HG02852 (cell line): ENCODE data around the gene PPP1R37.
"Not testable (repeated sequence)": the region's sequence is repeated elsewhere in the genome, so short reads cannot be mapped to it uniquely, and the experiment has no call there.

Experiments
- ATAC-seq: cut with Tn5 transposase; IDR thresholded peaks from one replicate; pipeline ENCODE4 v1.9.1; 2021; ENCODE audit warnings: mild to moderate bottlenecking, moderate library complexity; ENCODE audit not compliant: unreplicated experiment

Gene PPP1R37

DNA sequence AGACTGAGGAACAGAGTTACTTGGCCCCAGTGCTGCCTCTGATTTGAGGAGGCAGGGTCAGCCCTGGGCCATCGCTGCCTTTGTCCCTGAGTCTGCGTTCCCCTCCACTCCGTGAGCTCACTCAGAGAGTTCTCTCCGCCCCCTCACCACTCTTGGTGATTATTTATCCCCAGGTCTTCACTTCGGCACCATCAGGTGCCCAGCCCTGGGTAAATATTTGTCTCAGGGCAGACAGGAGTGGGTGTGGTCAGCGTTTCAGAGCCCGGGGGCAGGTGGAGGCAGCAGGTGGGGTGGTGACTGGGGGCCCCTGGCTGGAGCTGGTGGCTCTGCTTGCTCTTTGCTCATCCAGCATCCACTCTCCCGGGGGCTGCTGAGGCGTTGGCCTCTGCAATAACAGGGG is 20.6 kb downstream of the PPP1R37 start:
- ATAC-seq: no peak

DNA sequence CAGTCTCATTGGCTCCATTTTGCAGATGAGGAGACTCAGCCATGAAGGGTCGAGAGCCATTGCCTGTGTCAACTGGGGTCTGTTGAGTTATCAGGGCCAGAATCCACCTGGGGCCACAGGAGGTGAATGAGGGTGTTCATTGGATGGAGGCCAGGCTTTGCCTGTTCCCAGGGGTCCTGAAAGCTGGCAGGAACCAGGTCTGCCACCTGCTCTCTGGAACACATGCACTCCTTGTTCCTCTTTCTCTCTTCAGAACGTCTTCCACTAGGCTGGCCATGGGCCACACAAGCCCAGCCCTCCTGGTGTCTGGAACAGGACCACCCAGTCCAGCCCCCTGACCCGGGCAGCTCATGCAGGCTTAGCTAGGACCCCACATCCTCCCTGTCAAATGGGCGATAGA is 21.1 kb downstream of the PPP1R37 start:
- ATAC-seq: no peak

DNA sequence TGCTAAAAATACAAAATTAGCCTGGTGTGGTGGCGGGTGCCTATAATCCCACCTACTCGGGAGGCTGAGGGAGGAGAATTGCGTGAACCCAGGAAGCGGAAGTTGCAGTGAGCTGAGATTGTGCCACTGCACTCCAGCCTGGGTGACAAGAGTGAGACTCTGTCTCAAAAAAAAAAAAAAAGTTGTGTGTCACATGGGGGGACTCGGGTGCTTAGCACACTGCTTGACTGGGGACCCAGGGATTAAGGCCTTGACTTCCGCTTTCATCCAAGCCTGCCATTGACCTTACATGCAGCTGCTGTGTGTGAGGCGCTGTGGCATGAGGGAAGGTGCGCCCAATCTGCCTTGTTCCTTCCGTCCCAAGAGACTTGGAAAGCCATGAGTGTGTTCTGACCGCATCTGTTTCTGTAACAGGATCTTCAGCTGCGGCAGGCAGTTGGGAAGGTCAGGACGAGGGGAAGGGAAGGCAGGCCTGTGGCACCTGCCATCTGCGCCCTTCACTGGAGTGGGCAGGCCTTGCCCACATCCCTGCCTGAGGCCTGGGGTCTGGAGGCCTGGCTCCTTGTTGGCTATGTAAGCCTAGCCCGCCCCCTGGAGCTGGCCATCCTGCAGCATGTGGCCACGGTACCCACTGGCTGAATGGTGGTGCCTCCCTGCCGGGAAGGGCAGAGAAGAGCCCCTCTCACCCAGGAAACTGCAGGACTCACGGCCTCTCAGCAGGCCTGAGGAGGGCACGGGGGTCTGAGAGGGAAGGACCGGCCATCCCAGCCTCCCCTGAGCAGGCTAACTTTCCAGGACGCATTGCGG is 23.0 kb downstream of the PPP1R37 start:
- no peak for ATAC-seq

DNA sequence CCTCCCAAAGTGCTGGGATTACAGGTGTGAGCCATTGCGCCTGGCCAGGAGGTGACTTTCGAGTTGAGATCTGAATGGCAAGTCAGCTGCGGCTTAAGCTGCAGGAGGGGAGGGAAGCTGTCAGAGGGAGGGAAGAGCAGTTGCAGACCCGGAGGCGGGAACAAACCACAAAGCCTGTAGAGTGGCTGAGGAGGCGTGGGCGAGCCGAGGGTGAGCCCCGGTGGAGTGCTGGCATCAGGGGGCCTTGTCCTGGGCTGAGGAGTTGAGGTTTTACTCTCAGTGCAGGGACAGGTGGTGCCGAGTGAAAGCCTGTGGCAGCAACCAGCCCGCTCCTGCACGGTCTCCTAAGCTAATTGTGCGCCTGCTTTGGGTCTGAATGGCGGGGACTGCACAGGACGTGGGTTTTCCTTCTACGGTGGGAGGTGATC is 24.2 kb downstream of the PPP1R37 start:
- ATAC-seq: no peak

DNA sequence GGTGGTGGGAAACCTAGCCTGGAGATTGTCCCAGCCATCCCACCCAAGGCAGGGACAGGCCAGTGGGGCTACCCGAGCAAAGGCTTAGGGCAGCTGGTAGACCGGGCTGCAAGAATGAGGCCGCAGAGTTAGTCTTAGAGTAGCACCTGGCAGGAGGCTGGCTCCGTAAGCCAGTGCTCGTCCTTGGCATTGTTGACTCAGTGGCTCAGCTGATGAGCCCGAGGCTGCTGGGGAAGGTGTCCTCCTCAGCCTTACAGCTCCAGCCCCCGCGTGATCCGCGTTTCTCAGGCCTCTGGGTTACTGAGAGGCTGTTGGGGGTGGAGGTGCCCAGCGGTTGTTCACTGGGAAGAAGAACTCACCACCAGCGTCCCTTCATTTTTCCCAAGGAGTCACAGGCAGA is 24.7 kb downstream of the PPP1R37 start:
- no peak for ATAC-seq

DNA sequence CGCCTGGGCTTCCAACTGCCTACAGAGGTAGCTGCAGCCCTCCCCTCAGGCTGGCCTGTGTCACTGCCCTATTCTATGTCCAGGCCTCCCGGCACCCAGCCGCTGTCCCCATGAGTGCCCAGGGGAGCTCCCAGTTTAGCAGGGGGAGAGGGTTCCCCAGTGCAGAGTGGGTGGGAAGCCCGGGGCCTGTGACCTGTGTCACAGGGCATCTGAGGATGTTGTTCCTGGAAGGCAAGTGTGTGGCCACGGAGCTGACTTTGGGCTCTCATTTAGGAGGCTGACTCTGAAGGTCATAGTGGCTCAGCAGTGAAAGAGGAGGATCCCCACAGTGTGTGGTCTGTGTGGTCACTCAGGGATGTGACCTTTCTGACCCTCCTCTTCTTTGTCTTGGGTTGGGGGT is 25.1 kb downstream of the PPP1R37 start:
- no peak for ATAC-seq

DNA sequence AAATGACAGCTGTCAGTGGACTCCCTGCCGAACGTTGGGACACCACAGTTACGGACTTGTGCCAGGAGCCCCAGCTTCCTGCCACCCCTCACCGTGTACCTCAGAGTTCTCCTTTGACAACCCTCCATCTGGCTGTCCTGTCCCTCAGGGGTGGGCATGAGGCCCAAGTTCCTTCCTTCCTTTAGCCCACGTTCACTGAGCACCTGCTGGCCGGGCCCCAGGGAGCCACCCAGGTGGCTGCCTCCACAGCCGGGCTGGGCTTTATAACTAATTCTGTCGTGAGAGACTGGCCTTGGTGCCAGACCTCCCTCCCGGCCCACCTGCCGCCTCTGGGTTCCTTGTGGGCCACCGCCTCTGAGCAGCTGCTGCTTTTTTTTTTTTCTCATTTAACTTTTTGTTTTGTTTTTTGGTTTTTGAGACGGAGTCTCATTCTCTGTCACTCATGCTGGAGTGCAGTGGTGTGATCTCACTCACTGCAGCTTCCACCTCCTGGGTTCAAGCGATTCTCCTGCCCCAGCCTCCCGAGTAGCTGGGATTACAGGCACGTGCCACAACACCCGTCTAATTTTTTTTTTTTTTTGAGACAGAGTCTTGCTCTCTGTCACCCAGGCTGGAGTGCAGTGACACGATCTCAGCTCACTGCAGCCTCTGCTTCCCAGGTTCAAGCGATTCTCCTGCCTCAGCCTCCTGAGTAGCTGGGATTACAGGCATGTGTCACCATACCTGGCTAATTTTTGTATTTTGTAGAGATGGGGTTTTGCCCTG is 25.8 kb downstream of the PPP1R37 start:
- not testable (repeated sequence) for ATAC-seq

DNA sequence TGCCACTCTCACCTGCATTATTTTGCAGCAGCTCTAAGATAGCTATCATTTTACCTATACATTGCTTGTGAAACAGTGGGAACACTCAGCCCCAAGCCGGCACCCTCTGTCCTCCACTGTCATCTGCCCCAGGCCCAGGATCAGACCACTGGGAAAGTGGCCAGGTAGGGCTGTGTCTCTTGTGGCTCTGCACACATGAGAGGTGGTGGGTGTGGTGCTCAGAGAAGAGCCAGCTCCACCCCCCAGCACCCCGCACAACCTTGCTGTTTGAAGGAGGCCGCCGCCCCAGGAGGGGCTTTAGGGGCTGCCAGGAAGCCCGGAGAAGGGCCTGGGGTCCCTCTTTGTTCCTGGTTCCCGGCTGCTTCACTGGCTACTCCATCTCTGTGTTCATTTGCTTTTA is 26.6 kb downstream of the PPP1R37 start:
- no peak for ATAC-seq

DNA sequence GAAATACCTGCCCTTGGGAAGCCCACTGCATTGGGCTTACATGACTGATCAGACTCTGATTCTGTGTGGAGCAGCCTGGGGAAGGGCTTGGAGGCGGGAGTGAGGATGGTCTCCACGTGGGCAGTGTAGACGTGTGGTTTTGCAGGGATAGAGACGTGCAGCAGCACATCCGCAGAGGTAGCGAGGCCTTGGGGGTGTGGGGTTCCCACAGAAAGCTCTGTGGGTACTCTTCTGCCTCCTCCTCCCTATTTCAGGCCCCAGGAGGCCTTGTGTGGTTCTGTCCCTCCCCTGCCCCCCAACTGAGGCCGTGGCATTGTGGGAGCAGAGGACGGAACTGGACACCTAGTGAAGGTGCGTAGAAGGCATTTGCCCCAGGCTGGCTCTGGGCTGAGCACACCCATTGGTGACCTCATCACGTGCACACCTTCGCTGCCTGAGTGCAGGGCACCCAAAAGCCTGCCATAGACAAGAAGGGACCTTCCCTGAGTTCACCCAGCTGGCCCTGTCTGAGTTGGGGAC is 28.9 kb downstream of the PPP1R37 start:
- ATAC-seq: no peak

DNA sequence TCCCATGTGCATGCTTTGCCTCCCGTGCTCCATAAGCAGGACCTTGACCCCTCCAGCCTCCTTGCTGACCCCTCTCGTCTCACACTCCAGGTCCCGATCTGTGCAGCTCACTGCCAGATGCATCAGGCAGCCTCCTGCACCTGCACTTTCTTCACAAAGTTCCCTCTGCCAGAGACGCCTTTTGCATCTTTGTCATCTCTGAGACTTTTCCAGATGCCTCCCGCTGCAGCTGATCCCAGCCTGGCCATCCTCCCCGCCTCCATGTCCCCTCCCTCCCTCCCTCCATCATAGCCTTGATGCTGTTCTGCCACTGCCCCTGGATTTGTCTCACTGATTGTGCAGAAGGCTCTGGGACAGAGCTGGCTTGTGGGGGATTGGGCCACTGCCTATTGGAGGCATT is 29.9 kb downstream of the PPP1R37 start:
- no peak for ATAC-seq

DNA sequence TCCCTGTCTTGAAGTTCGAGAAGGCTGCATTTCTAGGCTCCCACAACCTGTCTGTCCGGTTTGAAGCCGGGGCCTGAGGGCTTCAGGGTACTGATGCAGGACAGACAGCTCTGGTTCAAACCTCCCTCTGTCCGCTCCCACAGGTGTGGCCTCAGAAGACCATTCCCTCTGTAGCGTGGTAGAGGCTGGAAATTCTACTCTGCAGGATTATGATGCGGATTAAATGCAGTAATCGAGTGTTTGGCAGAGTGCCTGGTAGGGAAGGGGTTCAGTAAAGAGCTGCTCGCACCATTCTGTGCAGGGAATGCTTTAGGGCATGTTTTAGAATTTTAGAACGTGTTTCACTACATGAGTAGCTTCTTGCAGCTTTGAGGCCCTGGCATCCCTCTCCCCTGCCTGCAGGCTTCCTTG is 30.5 kb downstream of the PPP1R37 start:
- ATAC-seq: no peak

DNA sequence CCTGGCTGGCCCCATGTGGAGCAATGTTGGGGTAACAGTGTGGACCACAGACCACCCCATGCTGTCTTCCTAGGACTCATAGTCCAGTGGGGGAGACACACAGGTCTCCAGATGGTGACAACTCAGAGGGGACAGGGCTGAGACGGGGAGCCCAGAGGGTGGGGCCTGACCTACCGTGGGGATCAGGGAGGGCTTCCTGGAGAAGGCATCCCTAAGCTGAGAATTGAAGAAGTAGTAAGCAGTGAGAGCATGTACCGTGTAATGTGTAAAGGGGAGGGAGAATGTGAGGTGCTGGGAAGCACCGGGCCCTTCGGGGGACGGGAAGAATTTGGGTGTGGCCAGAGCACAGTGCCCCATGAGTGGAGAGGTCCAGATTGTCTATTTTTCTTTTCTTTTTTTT is 31.0 kb downstream of the PPP1R37 start:
- no peak for ATAC-seq

DNA sequence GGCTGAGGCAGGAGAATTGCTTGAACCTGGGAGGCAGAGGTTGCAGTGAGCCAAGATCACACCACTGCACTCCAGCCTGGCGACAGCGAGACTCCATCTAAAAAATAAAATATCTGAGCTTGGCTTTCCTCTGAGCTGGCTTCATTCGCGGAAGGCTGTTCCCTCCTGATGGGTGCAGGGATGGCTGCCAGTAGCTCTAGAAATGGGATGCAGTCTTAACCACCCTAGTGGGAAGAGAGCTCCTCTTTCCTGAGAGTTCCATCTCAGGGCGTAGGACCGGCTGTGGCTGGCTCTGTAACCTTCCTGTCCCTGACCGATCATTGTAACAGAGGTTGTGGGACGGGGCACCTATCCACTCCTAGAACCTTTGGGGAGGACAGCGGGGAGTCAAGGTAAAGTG is 32.4 kb downstream of the PPP1R37 start:
- ATAC-seq: no peak

DNA sequence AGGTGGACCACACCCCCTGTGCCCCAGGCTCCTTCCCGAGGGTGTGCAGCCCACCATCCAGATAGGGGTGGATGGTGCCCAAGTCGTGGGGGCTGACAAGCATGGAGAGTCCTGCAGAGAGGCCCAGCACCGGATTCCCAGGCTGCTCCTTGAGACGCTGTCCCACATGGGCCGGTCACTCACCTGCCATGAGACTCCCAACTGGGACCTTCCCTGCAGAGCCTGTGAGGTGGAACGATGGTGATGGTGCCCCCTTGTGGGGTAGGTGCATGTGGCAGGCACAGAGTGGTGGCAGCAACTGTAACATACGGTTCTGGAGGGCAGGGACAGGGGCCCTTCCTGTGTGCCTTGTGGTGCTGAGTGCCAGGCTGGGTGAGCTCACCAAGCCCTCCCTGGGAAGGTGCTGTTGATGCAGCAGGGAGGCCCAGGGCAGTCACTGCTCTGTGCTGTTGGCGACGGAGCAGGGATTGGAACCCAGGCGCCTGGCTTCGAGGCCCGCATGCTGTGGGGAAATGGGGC is 33.1 kb downstream of the PPP1R37 start:
- no peak for ATAC-seq

DNA sequence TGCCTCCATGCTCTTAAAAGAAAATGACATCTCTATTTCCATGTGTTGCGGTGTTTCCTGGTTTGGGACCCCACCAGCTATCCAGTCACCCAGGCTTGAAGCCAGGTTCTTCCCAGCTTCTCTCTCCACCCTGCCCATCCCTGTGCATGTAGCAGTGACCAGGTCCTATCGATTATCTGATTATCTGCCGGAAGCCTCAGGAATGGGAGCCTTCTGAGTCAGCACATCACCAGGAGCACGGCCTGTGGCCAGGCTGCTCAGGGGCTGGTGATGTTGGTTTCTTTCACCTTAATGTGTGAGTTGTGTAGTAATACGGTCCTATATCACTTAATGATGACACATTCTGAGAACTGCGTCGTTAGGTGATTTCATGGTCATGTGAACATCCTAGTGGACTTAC is 33.7 kb downstream of the PPP1R37 start:
- no peak for ATAC-seq

DNA sequence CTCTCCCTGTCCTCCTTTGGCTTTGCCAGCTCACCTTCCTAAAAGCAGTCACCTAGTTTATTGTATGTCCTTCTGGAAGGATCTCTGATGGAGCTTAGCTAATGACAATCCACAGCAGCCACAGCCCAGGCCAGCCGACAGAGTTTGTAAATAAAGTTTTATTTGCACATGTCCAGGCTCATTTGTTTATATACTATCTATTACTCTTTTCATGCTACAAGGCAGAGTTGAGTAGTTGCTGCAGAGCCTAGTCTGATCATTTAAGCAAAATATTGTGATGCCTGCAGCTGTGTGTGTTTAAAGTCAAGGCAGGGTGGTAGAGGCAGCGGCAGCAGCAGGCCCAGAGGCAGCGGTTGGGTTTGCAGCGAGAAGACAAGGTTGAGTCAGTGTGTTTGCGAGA is 35.2 kb downstream of the PPP1R37 start:
- ATAC-seq: no peak

DNA sequence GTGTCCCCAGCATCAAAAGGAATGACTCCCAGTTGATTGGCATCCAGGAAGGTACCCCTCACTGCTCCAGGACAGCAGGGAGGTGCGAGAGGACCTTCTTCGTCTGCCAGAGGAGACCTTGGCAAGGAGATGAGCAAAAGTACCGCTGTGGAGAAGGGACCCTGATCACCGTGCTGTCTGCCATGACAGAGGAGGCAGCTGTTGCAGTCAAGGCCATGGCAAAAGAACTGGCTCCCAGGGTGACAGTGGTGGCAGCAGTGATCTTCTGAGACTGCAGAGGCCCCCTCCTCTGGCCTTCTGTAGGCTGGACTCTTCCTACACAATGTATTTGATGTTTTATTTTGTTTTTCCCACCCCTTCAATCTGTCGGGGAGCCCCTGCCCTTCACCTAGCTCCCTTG is 35.8 kb downstream of the PPP1R37 start:
- ATAC-seq: no peak

DNA sequence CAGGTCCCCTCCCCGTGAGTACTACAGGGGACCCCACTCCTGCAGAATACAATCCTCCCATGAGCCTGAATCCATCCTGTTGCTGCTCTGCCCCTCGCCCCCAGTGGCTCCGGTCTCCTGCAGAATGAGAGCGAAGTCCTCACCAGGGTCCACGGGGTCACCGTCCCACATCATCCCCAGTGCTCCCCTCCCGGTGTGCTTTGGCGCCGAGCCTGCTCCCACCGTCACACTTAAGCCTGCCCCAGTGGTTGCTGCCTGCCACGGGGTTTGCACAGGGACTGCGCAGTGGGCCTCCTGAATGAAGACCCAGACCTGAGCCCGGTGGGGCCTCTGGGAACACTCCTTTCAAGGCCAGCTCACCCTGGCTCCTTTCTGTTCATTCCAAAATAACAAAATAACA is 37.3 kb downstream of the PPP1R37 start:
- no peak for ATAC-seq

DNA sequence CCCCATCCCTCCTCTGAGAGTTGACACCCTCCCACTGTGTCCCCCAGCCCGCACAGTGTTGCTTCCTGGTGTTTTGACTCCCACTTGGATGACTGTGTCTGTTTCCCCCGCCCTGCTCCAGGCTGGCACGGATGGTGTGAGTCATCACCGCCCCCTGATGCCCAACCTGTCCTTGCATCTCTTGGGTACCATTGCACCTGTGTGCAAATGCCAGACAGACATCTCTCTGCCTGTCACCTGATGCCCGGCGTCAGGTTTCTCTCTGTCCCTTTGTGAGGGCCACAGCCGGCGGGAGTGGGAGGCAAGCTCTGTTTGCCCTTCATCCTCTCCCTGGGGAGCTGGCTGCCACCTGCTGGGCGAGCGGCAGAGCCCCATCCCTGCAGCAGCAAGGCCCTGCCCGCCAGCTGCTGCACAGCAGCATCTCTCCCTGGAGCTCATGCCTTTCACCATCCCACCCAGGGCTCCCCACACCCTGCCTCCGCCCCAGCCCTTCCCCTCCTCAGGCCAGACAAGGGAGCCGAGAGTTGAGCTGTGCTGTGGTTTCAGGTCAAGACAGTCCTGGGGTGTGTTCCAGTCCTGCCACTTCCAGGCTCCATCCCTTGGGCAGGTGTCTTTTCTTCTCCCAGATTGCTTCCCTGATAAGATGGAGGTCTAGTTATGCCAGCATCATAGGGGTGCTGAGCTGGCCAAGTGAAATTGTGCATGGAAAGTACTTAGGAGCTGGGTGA is 38.1 kb downstream of the PPP1R37 start:
- no peak for ATAC-seq

DNA sequence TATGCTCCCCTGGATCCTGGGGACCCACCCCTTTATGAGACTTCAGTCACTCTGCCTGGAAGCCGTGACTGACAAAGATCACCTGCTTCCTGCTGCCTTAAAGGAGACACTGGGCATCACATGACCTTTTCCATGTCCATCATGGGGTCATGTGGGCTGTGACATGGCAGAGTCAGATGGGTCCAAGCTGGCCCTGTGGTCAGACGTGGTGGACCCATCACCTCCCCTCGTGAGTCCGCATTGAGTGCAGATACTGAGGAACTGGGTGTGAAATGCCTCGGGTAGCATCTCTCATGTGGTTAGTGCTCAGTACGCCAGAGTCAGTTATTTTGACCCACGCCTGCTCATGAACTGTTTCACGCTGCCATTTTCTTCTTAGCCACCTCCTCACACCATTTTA is 40.7 kb downstream of the PPP1R37 start:
- ATAC-seq: no peak

DNA sequence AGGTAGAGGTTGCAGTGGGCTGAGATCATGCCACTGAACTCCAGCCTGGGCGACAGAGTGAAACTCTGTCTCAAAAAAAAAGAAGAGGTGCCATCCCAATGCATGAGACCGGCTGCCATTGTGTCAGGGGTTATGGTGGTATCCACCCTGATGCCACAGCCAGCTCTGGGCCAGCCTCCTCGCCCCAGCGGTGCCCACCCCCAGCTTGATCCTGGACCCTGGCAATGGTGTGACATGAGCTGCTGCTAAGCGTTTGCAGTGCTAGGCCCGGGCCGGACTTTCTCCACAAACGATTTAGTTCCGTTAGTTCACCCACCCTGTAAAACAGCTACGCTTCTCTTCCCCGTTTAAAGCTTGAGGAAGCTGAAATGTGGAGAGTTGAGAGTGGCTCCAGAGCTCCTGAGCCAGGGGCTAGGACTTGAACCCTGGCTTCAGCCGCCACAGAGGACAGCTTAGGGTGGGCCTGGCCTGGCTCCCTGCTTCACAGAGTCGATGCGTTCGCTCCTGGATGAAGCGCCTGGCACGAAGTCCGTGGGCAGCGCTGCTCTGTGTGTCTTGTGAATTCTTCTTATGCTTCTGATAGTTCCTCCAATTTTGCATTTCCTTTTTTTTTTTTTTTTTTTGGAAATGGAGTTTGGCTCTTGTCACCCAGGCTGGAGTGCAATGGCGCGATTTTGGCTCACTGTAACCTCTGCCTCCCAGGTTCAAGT is 42.4 kb downstream of the PPP1R37 start:
- ATAC-seq: no peak
